ENCODE measurements around the gene LHFPL6. TPM values are rescaled to one million over a fixed set of nuclear protein-coding genes. Genes with fewer than 3 reads are reported as not detected.

LHFPL6 gene
- total and polyA plus RNA-seq, 9 of the 15 experiments (the other 6 are each of a cell fraction or from before 2014, with no cell fraction given): 0.18 TPM; not detected in 8

- no peak for ATAC-seq
Measured at GRCh38 chr13:39586958-39587605, 15.9 kb downstream of the LHFPL6 start.

GRCh38 chr13:39586151-39586550 is 16.8 kb downstream of the LHFPL6 start:
- H3K9me3 ChIP-seq (replicated peaks; ENCODE audit: control insufficient read depth, insufficient read depth, low read depth, low read length): no peaks in the 10 kb centered on the region
- H3K79me2 ChIP-seq (ENCODE audit: control insufficient read depth, insufficient read depth, low read length): no peaks in the 10 kb centered on the region
- BruUV-seq (replicated peaks): no TSS peak
- H2AFZ ChIP-seq (ENCODE audit: low read depth, low read length): no peak overlapping the region
- no peaks in the 10 kb centered on the region for H3K36me3 ChIP-seq (ENCODE audit: control insufficient read depth, insufficient read depth, low read length)
- DNase-seq (ENCODE audit: extremely low read depth in 1 of 4, low spot score in 3 of 4) (no peak), ATAC-seq (no peak), FAIRE-seq (no peak)
- no peaks in the 10 kb centered on the region for H3K27me3 ChIP-seq (ENCODE audit: control insufficient read depth in 2 of 2, insufficient read depth in 2 of 2, low read length in 2 of 2)
- 0% methylated on average over 1 of the region's 1 CpG for WGBS (ENCODE audit: insufficient coverage, low coverage, missing lambda C conversion rate)
- no peaks in the 10 kb centered on the region for H3K4me1 ChIP-seq (replicated peaks in 1 of 2; ENCODE audit: control insufficient read depth in 2 of 2, insufficient read depth in 2 of 2, low read length in 2 of 2)
- H3K4me2 ChIP-seq (ENCODE audit: insufficient read depth, low read length): no peak overlapping the region
- in situ Hi-C loops (cut with MboI): no loop called here
- CTCF ChIA-PET (ENCODE audit: low intra/inter-chr PET ratio): no interaction called here
- no peaks in the 10 kb centered on the region for H4K20me1 ChIP-seq (replicated peaks; ENCODE audit: control insufficient read depth, insufficient read depth, low read length)
- no peaks in the 10 kb centered on the region for H3K9me1 ChIP-seq (ENCODE audit: control insufficient read depth, insufficient read depth, low read length)
- no peak overlapping the region for H3K27ac ChIP-seq (ENCODE audit: extremely low read depth, low read depth, low read length)
- no peak overlapping the region for H3K9ac ChIP-seq (ENCODE audit: insufficient read depth in 1 of 2, low read depth in 2 of 2, low read length in 2 of 2)
- no peak overlapping the region for H3K4me3 ChIP-seq
- POLR2A ChIA-PET: no interaction called here
- intact Hi-C loops (cut with micrococcal nuclease): no loop called here
- TF ChIP-seq ETS1 (conservative IDR thresholded peaks at IDR 0.05; ENCODE audit: control insufficient read depth, low read depth, low read length) (no peak), GMEB1 (CRISPR knock-in tag; IDR thresholded peaks at IDR 0.05) (no peak), SMAD1 (IDR thresholded peaks at IDR 0.05; ENCODE audit: low read depth, low read length, partially characterized antibody) (no peak), FOXP1 (CRISPR knock-in tag; IDR thresholded peaks at IDR 0.05) (no peak), SMARCE1 (IDR thresholded peaks at IDR 0.05) (no peak), GATAD2B (IDR thresholded peaks at IDR 0.05; ENCODE audit: borderline replicate concordance) (no peak), ZNF518B (CRISPR knock-in tag; IDR thresholded peaks at IDR 0.05) (no peak)

More at GRCh38 chr13:39586958-39587605, 15.9 kb downstream of the LHFPL6 start:
- POLR2A ChIA-PET: no interaction called here
- DNase-seq (ENCODE audit: extremely low read depth in 1 of 4, low spot score in 3 of 4) (no peak), FAIRE-seq (no peak)
- H3K9me3 ChIP-seq (replicated peaks; ENCODE audit: control insufficient read depth, insufficient read depth, low read depth, low read length): no peaks in the 10 kb centered on the region
- no peaks in the 10 kb centered on the region for H3K36me3 ChIP-seq (ENCODE audit: control insufficient read depth, insufficient read depth, low read length)
- no peaks in the 10 kb centered on the region for H3K27me3 ChIP-seq (ENCODE audit: control insufficient read depth in 2 of 2, insufficient read depth in 2 of 2, low read length in 2 of 2)
- intact Hi-C loops (cut with micrococcal nuclease): no loop called here
- TF ChIP-seq FOXJ2 (tag; IDR thresholded peaks at IDR 0.05) (no peak), CEBPG (CRISPR knock-in tag; IDR thresholded peaks at IDR 0.05) (no peak), CEBPG (tag; conservative IDR thresholded peaks at IDR 0.05 in 1 of 2, IDR thresholded peaks at IDR 0.05 in 1 of 2) (peak in 1 of 2 experiments; percentile 13; a peak in 1 of 4 replicates), CREBBP (IDR thresholded peaks at IDR 0.05; ENCODE audit: low read depth, low read length) (no peak)
- 0% methylated on average over 3 of the region's 5 CpGs for WGBS (ENCODE audit: insufficient coverage, low coverage, missing lambda C conversion rate)
- no peaks in the 10 kb centered on the region for H3K79me2 ChIP-seq (ENCODE audit: control insufficient read depth, insufficient read depth, low read length)
- no peaks in the 10 kb centered on the region for H3K9me1 ChIP-seq (ENCODE audit: control insufficient read depth, insufficient read depth, low read length)
- no peaks in the 10 kb centered on the region for H3K4me1 ChIP-seq (replicated peaks in 1 of 2; ENCODE audit: control insufficient read depth in 2 of 2, insufficient read depth in 2 of 2, low read length in 2 of 2)
- H2AFZ ChIP-seq (ENCODE audit: low read depth, low read length): no peak overlapping the region
- in situ Hi-C loops (cut with MboI): no loop called here
- no TSS peak for BruUV-seq (replicated peaks)
- no peaks in the 10 kb centered on the region for H4K20me1 ChIP-seq (replicated peaks; ENCODE audit: control insufficient read depth, insufficient read depth, low read length)
- no peak overlapping the region for H3K9ac ChIP-seq (ENCODE audit: insufficient read depth in 1 of 2, low read depth in 2 of 2, low read length in 2 of 2)
- CTCF ChIA-PET (ENCODE audit: low intra/inter-chr PET ratio): no interaction called here
- H3K4me2 ChIP-seq (ENCODE audit: insufficient read depth, low read length): no peak overlapping the region
- H3K4me3 ChIP-seq: no peak overlapping the region
- H3K27ac ChIP-seq (ENCODE audit: extremely low read depth, low read depth, low read length): no peak overlapping the region
